Right lobe of liver (tissue), 4 donors: ENCODE measurements around the gene SEMA3B.

Source experiments
- POLR2A ChIP-seq: fragments of 450-650 bp; IDR thresholded peaks from one replicate; pipeline ENCODE4 v1.6.1; 2017; ENCODE audit warnings: antibody characterized with exemption, mild to moderate bottlenecking
- TF ChIP-seq, protein P1 (sequence below), 4 donors: fragments of 200-600 bp in 3 of 4; fragments of 450-650 bp in 1 of 4; IDR thresholded peaks; one replicate each; pipeline versions ENCODE4 v1.5.1 to v1.8.0; 2016 to 2022; ENCODE audit warnings: antibody characterized with exemption in 4 of 4, mild to moderate bottlenecking in 2 of 4
- donor health status: DM: no; HTN: no; CAD: no.
- donor health status: DM: no; HTN: no; CAD: no.
- donor health status: DM: no; HTN: yes; CAD: no.

- TF ChIP-seq, protein P1, sequence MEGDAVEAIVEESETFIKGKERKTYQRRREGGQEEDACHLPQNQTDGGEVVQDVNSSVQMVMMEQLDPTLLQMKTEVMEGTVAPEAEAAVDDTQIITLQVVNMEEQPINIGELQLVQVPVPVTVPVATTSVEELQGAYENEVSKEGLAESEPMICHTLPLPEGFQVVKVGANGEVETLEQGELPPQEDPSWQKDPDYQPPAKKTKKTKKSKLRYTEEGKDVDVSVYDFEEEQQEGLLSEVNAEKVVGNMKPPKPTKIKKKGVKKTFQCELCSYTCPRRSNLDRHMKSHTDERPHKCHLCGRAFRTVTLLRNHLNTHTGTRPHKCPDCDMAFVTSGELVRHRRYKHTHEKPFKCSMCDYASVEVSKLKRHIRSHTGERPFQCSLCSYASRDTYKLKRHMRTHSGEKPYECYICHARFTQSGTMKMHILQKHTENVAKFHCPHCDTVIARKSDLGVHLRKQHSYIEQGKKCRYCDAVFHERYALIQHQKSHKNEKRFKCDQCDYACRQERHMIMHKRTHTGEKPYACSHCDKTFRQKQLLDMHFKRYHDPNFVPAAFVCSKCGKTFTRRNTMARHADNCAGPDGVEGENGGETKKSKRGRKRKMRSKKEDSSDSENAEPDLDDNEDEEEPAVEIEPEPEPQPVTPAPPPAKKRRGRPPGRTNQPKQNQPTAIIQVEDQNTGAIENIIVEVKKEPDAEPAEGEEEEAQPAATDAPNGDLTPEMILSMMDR (IDR thresholded peaks at IDR 0.05) = no peak
- no peak for TF ChIP-seq POLR2A
Observed at GRCh38 chr3:50270422-50271224, 1.7 kb downstream of the SEMA3B start.
